Gastrocnemius medialis (tissue), 4 donors: ENCODE data around the gene QSOX2.

ENCODE experiments used
- POLR2A ChIP-seq, 2 donors: fragments of 450-650 bp; IDR thresholded peaks; one replicate each; pipeline ENCODE4 v1.6.1; 2017; ENCODE audit warnings: antibody characterized with exemption in 2 of 2, mild to moderate bottlenecking in 2 of 2, moderate library complexity in 2 of 2
- TF ChIP-seq, protein P1 (sequence below), 5 experiments: fragments of 450-650 bp in 3 of 5; fragments of 200-600 bp in 2 of 5; sonication (generic) in 2 of 5; IDR thresholded peaks in 4 of 5; conservative IDR thresholded peaks in 1 of 5; 1 replicate in 4 of 5; 2 replicates in 1 of 5; pipeline ENCODE4 v1.5.1; 2016 to 2019; ENCODE audit warnings: antibody characterized with exemption in 5 of 5, mild to moderate bottlenecking in 3 of 5, moderate library complexity in 3 of 5

DNA sequence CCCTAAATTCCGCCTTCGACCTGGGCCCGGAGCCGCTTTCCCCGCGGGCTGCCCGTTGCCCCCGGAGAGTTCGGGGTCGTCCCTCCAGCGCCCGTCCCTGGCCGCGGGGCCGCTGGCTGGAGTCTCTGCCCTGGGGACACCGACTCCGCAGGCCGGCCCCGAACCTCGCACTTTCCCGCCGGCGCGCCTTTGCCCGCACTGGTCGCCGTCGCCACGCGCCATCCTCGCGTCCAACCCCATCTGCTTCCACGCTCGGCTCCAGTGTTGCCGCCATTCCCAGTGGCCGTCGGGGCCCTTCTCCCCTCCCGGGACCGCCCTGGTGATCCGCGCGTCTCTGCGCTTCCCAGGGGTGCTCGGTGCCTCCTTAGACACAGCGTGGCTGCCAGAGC, 51.7 kb downstream of the QSOX2 start:
- no peak for TF ChIP-seq POLR2A (IDR thresholded peaks at IDR 0.05)
- TF ChIP-seq, protein P1, sequence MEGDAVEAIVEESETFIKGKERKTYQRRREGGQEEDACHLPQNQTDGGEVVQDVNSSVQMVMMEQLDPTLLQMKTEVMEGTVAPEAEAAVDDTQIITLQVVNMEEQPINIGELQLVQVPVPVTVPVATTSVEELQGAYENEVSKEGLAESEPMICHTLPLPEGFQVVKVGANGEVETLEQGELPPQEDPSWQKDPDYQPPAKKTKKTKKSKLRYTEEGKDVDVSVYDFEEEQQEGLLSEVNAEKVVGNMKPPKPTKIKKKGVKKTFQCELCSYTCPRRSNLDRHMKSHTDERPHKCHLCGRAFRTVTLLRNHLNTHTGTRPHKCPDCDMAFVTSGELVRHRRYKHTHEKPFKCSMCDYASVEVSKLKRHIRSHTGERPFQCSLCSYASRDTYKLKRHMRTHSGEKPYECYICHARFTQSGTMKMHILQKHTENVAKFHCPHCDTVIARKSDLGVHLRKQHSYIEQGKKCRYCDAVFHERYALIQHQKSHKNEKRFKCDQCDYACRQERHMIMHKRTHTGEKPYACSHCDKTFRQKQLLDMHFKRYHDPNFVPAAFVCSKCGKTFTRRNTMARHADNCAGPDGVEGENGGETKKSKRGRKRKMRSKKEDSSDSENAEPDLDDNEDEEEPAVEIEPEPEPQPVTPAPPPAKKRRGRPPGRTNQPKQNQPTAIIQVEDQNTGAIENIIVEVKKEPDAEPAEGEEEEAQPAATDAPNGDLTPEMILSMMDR (IDR thresholded peaks at IDR 0.05 in 4 of 5, conservative IDR thresholded peaks at IDR 0.05 in 1 of 5) = no peak
